GM19239 (cell line): ENCODE measurements around the gene CAPN11.
"Not testable (repeated sequence)": the region's sequence is repeated elsewhere in the genome, so short reads cannot be mapped to it uniquely, and the experiment has no call there.

Source experiments
- DNase-seq: peaks from one replicate; pipeline ENCODE4 v3.0.0; 2011; ENCODE audit warnings: low spot score; ENCODE audit not compliant: insufficient read length
- FAIRE-seq: peaks from 2 replicates; lab custom pipeline; 2011; peaks lifted over from hg19 to GRCh38; lab: Jason Lieb, UNC

CAPN11 gene

DNA sequence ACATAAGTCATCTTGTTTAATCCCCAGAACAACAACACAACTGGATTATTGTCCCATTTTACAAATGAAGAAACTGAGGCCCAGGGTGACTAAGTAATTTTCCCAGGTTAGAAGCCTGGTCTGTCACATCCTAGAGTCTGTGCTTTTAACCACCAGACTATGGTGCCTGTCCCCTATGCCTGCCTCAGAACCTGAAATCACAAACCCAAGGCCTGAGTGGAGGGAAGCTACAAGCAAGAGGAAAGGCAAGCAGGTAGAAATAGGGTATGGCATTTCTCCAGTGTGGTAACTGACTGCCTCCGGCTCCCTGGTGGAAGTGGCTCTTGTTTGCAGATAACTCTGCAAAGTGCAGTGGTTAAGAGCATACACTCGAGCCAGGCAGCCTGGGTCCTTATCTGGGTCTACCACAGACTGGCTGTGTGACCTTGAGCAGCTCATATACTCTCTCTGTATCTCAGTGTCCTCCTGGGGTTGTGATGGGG is 28.7 kb upstream of the CAPN11 start:
- no peak for FAIRE-seq

DNA sequence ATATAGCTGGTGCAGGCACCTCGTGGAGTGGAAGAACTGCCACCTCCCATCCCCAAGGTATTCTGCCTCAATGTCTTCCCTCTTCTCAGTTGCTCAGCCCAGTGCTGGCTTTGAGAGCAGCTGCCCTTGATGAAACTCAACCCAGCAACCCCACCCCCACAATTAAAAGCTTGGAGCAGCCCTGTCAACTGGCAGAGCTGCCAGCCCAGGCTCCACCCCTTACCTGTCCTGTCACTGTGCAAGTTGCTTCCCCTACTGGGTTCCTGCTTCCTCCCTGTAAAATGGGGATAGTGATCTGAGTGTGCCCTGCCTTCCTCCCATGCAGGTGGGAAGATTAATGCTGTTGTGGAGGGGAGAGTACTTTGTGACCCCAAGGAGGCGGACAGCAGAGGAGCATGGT is 26.7 kb upstream of the CAPN11 start:
- no peak for DNase-seq
- FAIRE-seq, result no peak

More for the DNA sequence above, 28.7 kb upstream of the CAPN11 start:
- no peak for DNase-seq

DNA sequence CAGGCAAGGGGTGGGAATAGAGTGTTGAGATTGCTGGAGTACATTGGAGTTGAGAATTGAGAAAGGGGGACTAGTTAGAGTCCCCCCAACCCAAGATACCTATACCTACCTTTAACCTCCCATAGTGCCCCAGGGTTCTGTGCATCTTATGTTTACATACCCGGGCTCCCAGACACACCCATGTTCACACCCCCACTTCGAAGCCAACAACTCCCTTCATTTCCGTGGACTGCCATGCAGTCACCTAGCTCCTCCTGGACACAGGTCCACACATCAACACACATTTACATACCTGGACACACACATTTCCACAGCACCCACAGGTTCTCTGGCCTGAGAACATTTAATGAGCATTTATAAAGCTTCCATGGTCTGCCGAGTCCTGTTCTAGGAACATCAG is 26.1 kb upstream of the CAPN11 start:
- FAIRE-seq, result no peak

DNA sequence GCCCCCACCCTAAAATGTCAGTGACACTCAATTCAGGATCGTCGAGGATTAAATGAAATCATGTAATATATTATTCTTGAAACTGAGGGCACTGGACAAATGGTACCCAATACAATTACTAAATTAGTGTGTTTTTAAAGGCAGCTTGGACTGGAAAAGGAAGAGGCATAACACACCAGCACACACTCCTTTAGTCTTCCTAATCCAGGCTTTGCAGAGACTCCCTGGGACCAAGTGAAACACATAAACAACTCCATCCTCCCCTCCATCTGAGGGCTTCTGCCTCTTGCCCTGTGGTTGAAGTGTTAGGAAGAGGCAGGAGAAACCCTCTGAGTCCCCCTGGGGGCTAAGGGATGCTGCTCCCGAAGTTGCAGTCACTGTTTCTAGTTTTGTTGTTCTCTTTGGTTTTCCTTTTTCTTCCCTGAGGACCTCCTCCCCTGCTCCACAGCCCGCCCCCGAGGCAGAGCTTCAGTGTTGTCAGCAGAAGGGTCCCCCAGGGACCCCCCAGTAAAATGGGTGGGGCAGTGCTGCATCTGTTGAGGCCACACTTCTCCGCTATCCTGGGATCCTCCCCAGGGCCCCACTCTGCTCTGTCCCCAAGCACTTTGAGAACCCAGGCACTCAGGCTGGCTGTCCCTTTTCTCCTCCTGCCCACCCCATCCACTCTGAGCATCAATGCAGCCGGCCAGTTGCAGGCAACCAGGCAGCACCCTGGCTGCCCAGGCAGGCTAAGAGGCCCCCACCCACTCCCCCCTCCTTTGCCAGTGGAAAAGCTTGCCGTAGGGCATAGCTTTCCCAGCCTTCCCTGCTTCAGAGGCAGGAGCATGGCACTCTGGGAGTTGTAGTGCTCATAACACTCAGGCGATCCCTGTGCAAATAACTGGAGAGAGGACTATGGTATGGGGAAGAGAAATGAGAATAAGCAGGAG is 25.4 kb upstream of the CAPN11 start:
- no peak for FAIRE-seq
- no peak for DNase-seq

More for the DNA sequence above, 26.1 kb upstream of the CAPN11 start:
- no peak for DNase-seq

DNA sequence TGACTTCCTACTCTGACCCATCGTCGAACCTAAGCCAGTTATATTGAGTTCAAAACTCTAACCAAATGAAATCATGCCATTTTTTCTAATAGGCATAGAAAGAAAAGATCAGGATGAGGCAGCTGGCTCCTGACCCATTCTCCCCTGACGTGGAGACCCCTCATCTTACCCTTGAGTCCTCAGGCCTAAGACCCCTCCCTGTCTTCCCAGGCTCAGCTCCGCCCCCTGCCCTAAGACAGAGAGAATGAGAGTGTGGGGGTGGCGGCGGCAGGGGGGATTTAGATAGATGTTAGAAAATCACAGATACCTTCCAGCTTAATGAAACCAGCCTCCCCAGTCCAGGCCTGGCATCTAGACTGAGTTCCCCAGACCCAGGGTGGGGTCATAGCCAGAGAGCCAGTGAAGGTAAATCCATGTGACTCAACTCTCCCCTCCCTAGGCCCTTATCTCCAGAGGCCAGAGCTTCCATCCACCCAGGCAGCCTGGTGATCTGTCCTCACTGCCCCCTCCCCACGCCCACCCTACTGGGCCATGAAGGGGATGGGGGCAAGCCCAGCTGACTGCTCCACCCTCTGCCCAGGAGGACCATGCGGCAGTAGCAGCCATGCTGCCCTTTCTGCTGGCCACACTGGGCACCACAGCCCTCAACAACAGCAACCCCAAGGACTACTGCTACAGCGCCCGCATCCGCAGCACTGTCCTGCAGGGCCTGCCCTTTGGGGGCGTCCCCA is 24.5 kb upstream of the CAPN11 start:
- FAIRE-seq (no peak), DNase-seq (no peak)

DNA sequence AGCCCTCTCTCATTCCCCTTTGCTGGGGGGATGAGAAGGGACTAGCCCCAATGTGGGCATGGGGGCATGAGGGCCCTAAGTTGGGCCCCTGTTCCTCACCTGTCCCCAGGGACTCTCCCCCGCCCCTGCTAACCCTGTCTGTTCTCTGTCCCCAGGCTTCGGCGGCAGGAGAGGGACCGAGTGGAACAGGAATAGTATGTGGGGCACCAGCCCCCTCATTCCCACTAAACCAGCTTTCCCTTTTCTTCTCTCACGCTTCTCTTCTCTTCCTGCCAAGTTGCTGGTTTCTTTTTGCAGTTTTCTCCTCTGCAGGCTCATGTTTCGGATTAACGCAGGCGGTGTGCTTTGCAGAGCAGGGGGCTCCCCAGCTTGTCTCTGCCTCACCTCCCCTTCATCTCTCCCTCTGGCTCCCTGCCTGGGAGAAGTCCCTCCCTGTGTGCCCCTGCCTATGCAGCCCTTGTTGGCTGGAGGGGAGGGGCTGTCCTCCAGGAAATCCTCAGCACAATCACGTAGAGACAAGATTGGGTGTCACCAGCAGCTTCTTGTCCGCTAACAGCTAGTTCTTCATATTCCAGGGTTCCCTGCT is 23.4 kb upstream of the CAPN11 start:
- DNase-seq, result no peak
- no peak for FAIRE-seq

DNA sequence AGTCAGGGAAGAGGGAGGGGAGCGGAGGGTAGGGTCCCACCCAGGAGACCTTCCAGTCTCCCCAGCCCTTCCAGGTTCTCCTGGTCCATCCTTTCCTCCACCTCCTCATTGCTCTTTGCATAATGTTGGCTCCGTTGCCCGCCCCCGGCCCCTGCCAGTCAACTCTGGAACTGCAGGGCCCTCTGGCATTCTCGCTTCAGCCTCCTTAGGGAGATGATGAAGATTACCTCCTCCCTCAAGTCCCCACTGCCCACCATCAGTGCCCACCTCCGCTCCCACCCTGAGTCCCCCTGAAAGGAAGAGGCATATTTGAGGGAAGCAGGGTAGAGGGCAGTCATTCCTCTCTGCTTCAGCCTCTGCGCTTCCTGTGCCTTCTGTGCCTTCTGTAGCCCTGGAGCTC is 22.7 kb upstream of the CAPN11 start:
- no peak for FAIRE-seq

DNA sequence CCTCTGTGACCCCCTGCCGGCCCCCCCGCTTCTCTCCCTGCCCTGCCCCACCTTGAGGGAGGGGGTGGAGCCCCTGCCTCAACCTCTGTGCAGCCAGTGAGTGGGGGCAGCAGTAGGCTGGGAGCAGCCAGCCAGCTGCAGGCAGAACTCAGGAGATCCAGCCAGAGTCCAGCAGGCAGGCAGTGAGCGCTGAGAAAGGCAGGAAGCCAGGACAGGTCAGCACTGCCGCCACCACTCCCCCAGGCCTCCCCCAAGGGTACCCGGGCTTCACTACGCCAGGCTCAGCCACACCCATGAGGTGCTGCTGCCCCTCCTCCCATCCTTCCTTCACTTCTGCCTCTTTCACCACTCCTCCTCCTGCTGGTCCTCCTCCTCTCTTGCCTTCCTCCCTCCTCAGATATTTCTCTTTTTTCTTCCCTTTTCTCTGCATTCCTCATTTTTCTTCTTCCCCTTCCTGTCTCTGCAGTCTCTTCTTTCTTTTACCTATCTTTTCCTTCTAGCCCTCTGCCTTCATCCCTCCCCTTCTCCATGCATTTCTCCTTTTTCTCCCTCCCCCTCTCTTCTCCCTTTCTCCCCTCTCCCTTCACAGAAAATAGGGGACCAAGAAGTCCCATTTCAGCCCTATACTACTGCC is 19.8 kb upstream of the CAPN11 start:
- FAIRE-seq (no peak), DNase-seq (no peak)

More for the DNA sequence above, 22.7 kb upstream of the CAPN11 start:
- no peak for DNase-seq

DNA sequence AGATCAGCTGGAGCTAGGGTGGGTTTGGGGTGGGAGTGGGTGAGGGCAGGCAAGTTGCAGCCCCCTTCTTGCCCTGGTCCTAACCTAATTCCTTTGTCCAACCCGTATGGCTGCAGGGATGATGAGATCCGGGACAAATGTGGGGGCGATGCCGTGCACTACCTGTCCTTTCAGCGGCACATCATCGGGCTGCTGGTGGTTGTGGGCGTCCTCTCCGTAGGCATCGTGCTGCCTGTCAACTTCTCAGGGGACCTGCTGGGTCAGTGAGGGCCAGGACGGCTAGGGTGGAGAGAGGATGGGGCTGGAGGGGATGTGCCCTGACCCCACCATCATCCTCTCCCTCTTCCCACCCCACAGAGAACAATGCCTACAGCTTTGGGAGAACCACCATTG is 19.3 kb upstream of the CAPN11 start:
- no peak for DNase-seq
- no peak for FAIRE-seq

DNA sequence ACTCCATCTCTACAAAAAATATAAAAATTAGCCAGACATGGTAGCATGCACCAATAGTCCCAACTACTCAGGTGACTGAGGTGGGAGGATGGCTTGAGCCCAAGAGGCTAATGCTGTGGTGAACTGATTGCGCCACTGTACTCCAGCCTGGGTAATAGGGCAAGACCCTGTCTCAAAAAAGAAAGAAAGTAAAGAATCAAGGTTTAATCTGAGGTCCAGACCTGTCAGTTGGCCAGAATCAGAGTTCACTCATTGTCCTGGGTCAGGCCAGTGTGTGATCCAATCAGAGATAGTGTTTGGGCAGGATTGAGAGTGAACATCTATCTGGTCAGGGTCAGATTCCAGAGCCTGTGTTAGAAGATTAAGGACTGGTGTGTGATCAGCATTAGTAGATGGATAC is 15.8 kb upstream of the CAPN11 start:
- DNase-seq (no peak), FAIRE-seq (no peak)

DNA sequence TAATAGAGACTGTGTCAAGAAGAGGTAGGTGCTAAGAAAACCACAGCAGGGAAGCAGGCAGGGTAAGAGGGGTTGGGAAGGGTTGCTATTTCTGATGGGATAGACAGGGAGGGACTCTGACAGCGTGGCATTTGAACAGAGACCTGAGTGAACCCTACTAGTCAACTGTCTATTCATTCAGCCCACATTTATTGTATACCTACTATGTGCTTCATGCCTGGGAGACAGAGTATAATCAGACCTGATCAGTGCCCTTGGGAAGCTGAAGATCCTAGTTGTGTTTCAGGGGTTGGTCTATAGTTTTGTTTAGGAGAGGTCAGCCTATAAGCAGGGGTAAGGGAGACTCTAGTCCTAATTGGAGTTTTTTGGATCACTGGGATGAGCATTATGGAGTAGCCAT is 14.9 kb upstream of the CAPN11 start:
- no peak for FAIRE-seq
- DNase-seq, result no peak

DNA sequence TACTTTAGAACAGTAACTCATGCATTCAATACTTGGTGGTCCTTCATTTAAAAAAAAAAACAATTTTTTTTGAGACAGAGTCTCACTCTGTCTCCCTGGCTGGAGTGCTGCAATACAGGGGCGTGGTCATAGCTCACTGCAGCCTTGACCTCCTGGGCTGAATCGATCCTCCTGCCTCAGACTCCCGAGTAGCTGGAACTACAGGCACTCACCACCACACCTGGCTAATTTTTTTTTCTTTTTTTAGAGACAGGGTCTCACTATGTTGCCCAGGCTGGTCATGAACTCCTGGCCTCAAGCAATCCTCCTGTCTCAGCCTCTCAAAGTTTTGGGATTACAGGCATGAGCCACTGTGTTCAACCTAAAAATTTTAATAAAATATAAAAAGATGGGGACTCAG is 14.1 kb upstream of the CAPN11 start:
- not testable (repeated sequence) for DNase-seq, FAIRE-seq

DNA sequence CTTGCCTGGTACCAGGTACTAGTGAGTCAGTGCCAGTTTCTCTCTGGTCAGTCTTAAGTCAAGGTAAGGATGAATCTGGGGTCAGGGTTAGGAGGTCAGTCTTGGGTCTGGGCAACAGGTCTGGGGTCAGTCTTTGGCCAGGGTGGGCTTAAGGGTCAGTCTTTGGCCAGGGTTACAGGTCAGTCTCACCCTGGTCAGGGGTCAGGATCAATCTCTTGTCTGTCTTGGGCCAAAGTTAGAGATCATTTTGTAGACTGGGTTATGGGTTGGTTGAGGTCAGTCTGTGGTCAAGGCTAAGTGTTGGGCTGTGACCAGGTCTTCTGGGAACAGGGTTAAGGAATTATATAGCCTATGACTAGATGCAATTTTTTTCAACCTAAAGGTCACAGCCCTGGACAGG is 12.8 kb upstream of the CAPN11 start:
- DNase-seq, result no peak
- no peak for FAIRE-seq

DNA sequence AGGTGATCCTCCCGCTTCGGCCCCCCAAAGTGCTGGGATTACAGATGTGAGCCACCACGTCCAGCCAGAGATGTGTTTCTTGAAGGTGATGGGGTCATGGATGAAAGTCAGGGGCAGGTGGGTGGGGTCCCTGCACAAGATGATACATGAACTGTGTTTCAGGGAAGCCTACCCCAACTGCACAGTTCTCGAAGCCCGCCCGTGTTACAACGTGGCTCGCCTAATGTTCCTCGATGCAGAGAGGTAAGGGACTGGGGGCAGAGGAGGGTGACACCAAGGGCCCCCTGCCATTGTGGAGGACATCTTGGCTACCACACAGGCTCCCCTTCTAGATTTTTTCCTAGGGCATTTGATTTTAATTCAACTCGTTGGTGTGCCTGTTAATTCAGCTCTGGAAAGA is 11.9 kb upstream of the CAPN11 start:
- FAIRE-seq (no peak), DNase-seq (no peak)

DNA sequence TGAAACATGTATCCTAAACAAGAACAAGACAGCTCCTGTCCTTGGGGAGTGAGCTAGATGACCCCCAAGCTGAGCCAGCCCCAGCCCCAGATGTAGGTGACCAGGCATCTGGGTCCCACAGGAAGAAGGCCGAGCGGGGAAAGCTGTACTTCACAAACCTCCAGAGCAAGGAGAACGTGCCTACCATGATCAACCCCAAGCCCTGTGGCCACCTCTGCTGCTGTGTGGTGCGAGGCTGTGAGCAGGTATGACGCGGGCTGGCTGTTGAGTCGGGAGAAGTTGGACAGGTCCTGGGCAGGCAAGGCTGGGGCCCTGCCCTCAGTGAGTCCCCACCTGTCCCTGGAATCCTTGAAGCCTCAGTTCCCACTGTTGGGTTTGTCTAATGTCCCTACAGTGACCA is 11.4 kb upstream of the CAPN11 start:
- FAIRE-seq (no peak), DNase-seq (no peak)

DNA sequence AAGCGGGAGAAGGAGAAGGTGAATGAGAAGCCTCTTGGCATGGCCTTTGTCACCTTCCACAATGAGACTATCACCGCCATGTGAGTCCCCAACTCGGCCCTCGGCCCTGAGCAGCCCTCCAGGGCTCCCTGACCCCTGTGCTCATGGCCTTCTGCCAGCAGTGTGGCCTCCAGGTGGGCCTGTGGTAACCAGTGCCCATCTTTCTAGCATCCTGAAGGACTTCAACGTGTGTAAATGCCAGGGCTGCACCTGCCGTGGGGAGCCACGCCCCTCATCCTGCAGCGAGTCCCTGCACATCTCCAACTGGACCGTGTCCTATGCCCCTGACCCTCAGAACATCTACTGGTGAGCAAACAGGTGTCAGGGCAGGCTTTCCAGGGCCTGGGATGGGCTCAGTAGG is 10.3 kb upstream of the CAPN11 start:
- DNase-seq, result no peak
- FAIRE-seq, result no peak

DNA sequence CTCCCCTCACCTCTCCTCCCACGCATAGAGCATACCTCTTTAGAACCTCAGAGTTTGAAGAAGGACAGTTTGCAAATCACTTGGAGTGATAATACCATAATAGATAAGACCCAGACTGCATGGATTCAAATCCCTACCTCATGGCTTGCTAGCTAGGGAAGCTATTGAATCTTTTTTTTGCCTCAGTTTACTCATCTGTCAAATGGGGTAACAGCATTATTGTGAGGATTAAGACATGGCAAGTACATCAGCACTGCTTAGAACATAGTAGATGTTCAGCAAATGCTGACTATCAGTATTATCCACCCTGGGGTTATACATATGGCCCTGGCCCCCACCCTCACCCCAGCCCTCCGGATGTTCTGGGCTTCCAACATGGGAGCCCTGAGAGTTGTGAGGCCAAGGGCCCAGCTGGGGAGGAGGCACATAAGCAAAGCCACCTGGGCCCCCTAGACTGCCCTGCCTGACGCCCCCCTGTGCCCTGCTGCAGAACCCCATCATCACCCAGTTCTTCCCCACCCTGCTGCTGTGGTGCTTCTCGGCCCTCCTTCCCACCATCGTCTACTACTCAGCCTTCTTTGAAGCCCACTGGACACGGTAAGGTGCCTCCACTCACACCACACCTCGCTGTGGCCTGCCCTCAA is 9.1 kb upstream of the CAPN11 start:
- FAIRE-seq (no peak), DNase-seq (no peak)

DNA sequence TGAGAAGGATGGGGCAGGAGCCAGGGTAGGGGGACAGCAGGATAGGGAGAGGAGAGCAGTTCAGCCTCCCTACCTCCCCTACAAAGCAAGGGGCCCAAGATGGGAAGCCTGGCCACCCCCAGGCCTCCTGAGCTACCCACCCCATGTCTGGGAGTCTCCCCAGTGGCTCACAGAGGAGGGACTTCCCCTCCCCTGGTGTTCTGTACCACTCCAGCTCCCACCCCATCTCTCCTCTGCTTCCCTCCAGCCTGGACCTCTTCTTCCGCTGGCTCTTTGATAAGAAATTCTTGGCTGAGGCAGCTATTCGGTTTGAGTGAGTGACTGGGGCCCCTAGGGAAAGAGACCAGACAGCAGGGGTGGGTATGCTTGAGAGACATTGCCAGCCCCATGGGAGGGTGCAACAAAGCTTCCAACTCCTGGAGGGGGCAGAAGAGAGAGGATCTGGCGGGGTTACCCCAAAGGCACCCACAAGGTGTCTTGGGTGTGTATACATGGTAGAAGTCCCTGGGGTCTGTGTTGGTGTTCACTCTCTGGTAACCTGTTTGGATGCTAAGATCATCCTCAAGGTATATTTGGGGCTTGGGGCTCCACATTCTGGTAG is 8.2 kb upstream of the CAPN11 start:
- FAIRE-seq (no peak), DNase-seq (no peak)

DNA sequence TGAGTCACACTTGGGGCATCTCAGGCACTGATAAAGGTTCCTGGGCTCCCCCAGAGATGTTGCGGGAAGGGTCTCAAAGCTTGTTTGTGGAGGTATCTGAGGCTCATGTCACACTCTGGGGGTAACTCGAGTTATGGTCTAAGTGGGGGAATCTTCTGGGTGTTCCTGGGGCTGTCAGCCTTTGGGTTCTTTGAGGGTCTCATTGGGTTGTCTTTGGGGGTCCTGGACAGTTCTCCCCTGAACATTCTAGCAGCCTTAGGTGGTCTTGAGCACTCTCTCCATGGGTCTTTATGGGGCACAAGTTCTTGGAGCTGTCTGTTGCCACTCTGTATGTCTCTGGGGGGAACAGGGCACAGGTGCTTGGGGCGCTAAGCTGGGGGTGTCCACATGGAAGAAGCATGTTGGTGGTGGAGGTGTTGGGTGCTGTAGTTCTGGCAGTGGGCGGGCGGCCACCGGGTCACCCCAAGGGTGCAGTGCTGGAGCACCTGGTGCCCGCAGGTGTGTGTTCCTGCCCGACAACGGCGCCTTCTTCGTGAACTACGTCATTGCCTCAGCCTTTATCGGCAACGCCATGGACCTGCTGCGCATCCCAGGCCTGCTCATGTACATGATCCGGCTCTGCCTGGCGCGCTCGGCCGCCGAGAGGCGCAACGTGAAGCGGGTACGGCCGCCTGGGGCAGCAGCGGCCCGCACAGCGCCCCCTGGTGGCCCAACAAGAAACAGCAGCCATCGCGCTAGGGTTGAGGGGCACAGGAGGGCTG is 7.1 kb upstream of the CAPN11 start:
- peak; percentile 88 for DNase-seq
- peak; percentile 88 for FAIRE-seq
